Gastroesophageal sphincter (tissue), 4 donors: Measurements from ENCODE around the gene SMYD4. TPM values are rescaled to one million over a fixed set of nuclear protein-coding genes. Genes with fewer than 3 reads are reported as not detected.

Source experiments
- ATAC-seq: fragments of 150-250 bp; one replicate; pipeline ENCODE4 v1.9.1; 2016; ENCODE audit warnings: mild to moderate bottlenecking, moderate library complexity
- H3K27ac ChIP-seq, 4 donors: fragments of 200-600 bp; sonication (generic) in 3 of 4; 1 replicate in 3 of 4; 2 replicates in 1 of 4; pipeline ENCODE4 v1.5.1; 2016 to 2019
- H3K27me3 ChIP-seq: fragments of 200-600 bp; sonication (generic); one replicate; pipeline ENCODE4 v1.5.1; 2019
- H3K36me3 ChIP-seq, 2 donors: fragments of 200-600 bp; sonication (generic); one replicate each; pipeline ENCODE4 v1.5.1; 2019; ENCODE audit warnings: control low read depth in 1 of 2
- H3K4me1 ChIP-seq, 3 donors: fragments of 200-600 bp; sonication (generic); 1 replicate in 2 of 3; 2 replicates in 1 of 3; pipeline ENCODE4 v1.5.1; 2016 to 2019; ENCODE audit warnings: control low read depth in 2 of 3
- H3K4me3 ChIP-seq, 2 donors: fragments of 200-600 bp; sonication (generic); one replicate each; pipeline ENCODE4 v1.5.1; 2019; ENCODE audit warnings: mild to moderate bottlenecking in 1 of 2, moderate library complexity in 1 of 2
- H3K9me3 ChIP-seq, 3 donors: fragments of 200-600 bp; sonication (generic); one replicate each; pipeline ENCODE4 v1.5.1; 2017 to 2019; ENCODE audit warnings: control low read depth in 2 of 3
- CTCF ChIP-seq, 4 experiments: fragments of 200-600 bp in 2 of 4; fragments of 450-650 bp in 2 of 4; sonication (generic) in 1 of 4; IDR thresholded peaks; one replicate each; pipeline ENCODE4 v1.5.1; 2017 to 2019; ENCODE audit warnings: antibody characterized with exemption in 4 of 4, mild to moderate bottlenecking in 2 of 4, moderate library complexity in 2 of 4
- EP300 ChIP-seq: sonication (generic); formaldehyde crosslinking; IDR thresholded peaks from one replicate; pipeline ENCODE4 v1.6.1; 2017; ENCODE audit warnings: antibody characterized with exemption, mild to moderate bottlenecking
- POLR2A ChIP-seq, 2 donors: fragments of 450-650 bp; IDR thresholded peaks; one replicate each; pipeline ENCODE4 v1.6.1; 2017; ENCODE audit warnings: antibody characterized with exemption in 2 of 2, mild to moderate bottlenecking in 2 of 2, moderate library complexity in 1 of 2
- POLR2AphosphoS5 ChIP-seq: sonication (generic); formaldehyde crosslinking; IDR thresholded peaks from one replicate; pipeline ENCODE4 v1.6.1; 2017; ENCODE audit warnings: antibody characterized with exemption
- WGBS, 2 donors: methylation state at CpG; one replicate each; pipeline ENCODE4 v1.1.5; 2018; ENCODE audit warnings: low coverage in 1 of 2; 5-methylcytosine and 5-hydroxymethylcytosine counted together
- total RNA-seq, 4 donors: library from RNA; depleted of rRNA; stranded (reverse); fragments of >200 nt; gene quantifications; one replicate each; pipeline ENCODE4 v1.1.0, GENCODE V29; 2016

Gene SMYD4
- total RNA-seq, 4 donors from 2014 or later = 8.1 to 14.0 (median 11.0) TPM

- Histone ChIP-seq H3K36me3 (no peaks in the 10 kb centered on the region), H3K9me3 (no peaks in the 10 kb centered on the region), H3K4me3 (no peak overlapping the region), H3K4me1 (no peaks in the 10 kb centered on the region), H3K27me3 (peaks cover 20% of the 10 kb centered on the region), H3K27ac (peak overlapping the region in 1 of 4 donors; percentile 12)
- TF ChIP-seq POLR2AphosphoS5 = no peak
- no peak for TF ChIP-seq POLR2A (IDR thresholded peaks at IDR 0.05)
- no peak for TF ChIP-seq EP300
- no peak for TF ChIP-seq CTCF (IDR thresholded peaks at IDR 0.05)
- ATAC-seq = no peak
- no CpG with 5 or more reads among the region's 25 CpGs for WGBS, 2 donors
These were observed 75.1 kb downstream of the SMYD4 start for GRCh38 chr17:1754430-1755112.

DNA sequence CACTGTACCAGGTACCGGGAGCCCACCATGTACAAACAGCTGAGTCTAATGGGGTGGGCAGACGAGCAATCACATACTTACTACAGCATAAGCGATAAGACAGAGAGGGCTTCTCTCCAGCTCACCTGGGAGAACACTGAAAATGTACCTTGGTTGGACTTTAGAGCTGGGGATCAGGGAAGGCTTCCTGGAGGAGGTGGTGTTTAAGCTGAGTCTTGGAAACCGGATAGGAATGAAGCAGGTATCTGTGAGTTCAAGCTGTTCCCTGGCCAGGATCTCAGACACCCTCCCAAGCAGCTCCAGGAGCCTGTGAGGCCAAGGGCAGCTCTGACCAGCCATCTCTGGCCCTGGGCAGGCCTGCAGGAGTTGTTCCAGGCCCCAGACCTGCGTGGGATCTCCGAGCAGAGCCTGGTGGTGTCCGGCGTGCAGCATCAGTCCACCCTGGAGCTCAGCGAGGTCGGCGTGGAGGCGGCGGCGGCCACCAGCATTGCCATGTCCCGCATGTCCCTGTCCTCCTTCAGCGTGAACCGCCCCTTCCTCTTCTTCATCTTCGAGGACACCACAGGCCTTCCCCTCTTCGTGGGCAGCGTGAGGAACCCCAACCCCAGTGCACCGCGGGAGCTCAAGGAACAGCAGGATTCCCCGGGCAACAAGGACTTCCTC, 75.8 kb downstream of the SMYD4 start:
- H3K4me1 ChIP-seq = no peaks in the 10 kb centered on the region
- no peaks in the 10 kb centered on the region for H3K36me3 ChIP-seq
- ATAC-seq = no peak
- TF ChIP-seq EP300 = no peak
- TF ChIP-seq CTCF (IDR thresholded peaks at IDR 0.05) = no peak
- no peak for TF ChIP-seq POLR2AphosphoS5
- TF ChIP-seq POLR2A (IDR thresholded peaks at IDR 0.05) = no peak
- WGBS, 2 donors = 98% methylated on average over 5 of the region's 23 CpGs; no CpG with 5 or more reads in 1 of the 2 donors
- H3K27me3 ChIP-seq = peaks cover 20% of the 10 kb centered on the region
- no peak overlapping the region for H3K4me3 ChIP-seq
- peak overlapping the region in 1 of 4 donors; percentile 12 for H3K27ac ChIP-seq
- H3K9me3 ChIP-seq = no peaks in the 10 kb centered on the region

- Histone ChIP-seq H3K27me3 (peaks cover 20% of the 10 kb centered on the region), H3K4me1 (no peaks in the 10 kb centered on the region), H3K9me3 (no peaks in the 10 kb centered on the region), H3K4me3 (peak overlapping the region in 1 of 2 donors; percentile 9), H3K27ac (peak overlapping the region in 2 of 4 donors; percentile 59 to 64), H3K36me3 (no peaks in the 10 kb centered on the region)
- no peak for TF ChIP-seq POLR2A (IDR thresholded peaks at IDR 0.05)
- TF ChIP-seq CTCF (IDR thresholded peaks at IDR 0.05) = no peak
- TF ChIP-seq EP300 = no peak
- TF ChIP-seq POLR2AphosphoS5 = no peak
- 38 to 45% methylated on average over 3 to 9 of the region's 18 CpGs for WGBS, 2 donors
- peak; percentile 65 for ATAC-seq
These were observed 77.1 kb downstream of the SMYD4 start for GRCh38 chr17:1752425-1753262.

GRCh38 chr17:1750628-1751027, 79.1 kb downstream of the SMYD4 start:
- TF ChIP-seq CTCF (IDR thresholded peaks at IDR 0.05) = no peak
- no peak for TF ChIP-seq EP300
- no peak for TF ChIP-seq POLR2A (IDR thresholded peaks at IDR 0.05)
- no peak for TF ChIP-seq POLR2AphosphoS5
- H3K27me3 ChIP-seq = peaks cover 19% of the 10 kb centered on the region
- no peaks in the 10 kb centered on the region for H3K9me3 ChIP-seq
- no peak for ATAC-seq
- peak overlapping the region in 1 of 4 donors; percentile 3 for H3K27ac ChIP-seq
- no peak overlapping the region for H3K4me3 ChIP-seq
- WGBS, 2 donors = 75% methylated on average over 5 of the region's 9 CpGs; no CpG with 5 or more reads in 1 of the 2 donors
- no peaks in the 10 kb centered on the region for H3K36me3 ChIP-seq
- H3K4me1 ChIP-seq = peaks cover 0 to 7% (median 0%) of the 10 kb centered on the region in 3 donors
